Measurements from ENCODE around the gene APC2. TPM values are rescaled to one million over a fixed set of nuclear protein-coding genes. Genes with fewer than 3 reads are reported as not detected.
A peak's percentile ranks its signal among the peaks of the same experiment; 100 is the strongest.

The APC2 gene
- total RNA-seq, 1 donor from 2014 or later = 1.2 TPM

DNA sequence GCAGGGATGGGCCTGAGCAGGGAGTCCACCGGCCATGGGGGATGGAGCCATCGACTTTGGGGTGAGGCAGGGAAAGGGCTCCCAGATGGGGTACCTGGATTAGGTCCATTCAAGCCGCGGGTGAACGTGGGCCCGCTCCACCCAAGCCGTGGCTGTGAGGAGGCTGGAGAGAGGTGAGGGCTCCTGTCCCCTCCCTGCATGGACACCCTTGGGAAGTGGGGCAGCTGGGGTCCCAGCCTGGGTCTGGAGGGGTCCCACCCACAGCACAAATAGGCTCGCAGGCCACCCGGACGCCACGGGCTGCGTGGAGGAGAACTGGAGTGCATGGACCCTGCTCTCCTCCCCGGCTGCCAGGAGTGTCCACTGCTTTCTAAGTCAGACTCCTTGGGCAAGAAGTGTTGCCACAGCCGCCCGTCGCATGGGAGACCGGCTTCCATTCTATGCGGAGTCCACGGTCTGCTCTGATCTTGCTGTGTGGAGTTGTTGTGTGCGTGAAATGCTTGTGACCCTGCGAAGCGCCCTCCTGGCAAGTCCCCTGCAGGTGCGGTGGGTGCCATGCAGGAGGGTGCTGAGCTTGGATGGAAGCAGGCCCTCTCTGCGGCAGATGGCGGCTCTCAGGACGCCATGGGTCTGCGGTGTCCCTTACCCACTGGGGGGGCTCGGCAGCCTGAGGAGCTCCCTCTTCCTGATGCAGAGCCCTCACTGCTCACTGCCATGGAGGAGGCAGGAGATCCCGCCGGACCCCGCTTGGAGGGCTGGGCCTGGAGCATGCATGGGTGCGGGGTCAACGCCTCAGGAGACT, 40.5 kb upstream of the APC2 start:
- DNase-seq (ENCODE audit: extremely low spot score in 2 of 2) = no peak
- Histone ChIP-seq H3K36me3 (no peaks in the 10 kb centered on the region), H3K27me3 (no peaks in the 10 kb centered on the region), H3K9me3 (no peaks in the 10 kb centered on the region), H3K4me3 (peak overlapping the region; percentile 90 to 100), H3K27ac (peak overlapping the region; percentile 91), H3K4me1 (peaks cover 66% of the 10 kb centered on the region)
- TF ChIP-seq CTCF (IDR thresholded peaks at IDR 0.05) (no peak), POLR2A (IDR thresholded peaks at IDR 0.05) (no peak), POLR2AphosphoS5 (IDR thresholded peaks at IDR 0.05; ENCODE audit: insufficient read depth in 1 of 2, low read depth in 1 of 2) (no peak)
- intact Hi-C loops (cut with DNase I) = no loop called here

DNA sequence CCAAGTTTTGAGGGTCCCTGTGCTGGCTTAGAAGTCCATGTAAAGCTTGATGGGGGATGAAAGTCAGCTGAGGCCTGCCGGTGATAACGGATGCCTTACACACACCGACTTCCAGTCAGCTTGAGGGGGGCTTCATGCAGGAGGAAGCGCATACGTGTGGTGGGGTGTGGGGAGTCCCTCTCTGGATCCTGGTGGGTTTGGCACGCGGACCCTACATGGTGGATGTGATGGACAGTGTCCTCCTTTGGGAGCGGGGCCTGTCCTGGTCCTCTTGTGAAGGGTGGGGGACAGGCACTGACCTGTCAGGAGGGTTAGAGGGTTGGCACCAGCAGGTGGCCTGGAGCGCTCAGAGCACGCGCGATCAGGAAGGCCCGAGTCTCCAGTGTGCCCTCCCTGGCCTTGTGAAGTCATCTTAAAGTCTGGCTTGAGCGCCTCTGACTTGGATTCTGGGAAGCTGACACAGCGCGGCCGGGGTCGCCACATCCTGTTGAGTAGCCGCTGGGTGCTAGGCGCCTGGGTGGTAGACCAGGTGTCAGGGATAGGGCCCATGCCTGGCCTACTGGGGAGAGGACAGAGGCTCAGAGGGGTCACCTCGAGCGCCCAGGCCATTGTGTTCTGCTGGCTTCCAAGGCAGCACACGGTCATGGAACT, 39.7 kb upstream of the APC2 start:
- no peaks in the 10 kb centered on the region for H3K9me3 ChIP-seq
- no peak for DNase-seq (ENCODE audit: extremely low spot score in 2 of 2)
- TF ChIP-seq POLR2A (IDR thresholded peaks at IDR 0.05) (no peak), POLR2AphosphoS5 (IDR thresholded peaks at IDR 0.05; ENCODE audit: insufficient read depth in 1 of 2, low read depth in 1 of 2) (peak in 1 of 2 donors; percentile 33), CTCF (IDR thresholded peaks at IDR 0.05) (no peak)
- H3K36me3 ChIP-seq = no peaks in the 10 kb centered on the region
- H3K4me3 ChIP-seq = peak overlapping the region; percentile 90 to 100
- peaks cover 74% of the 10 kb centered on the region for H3K4me1 ChIP-seq
- peak overlapping the region; percentile 45 for H3K27ac ChIP-seq
- intact Hi-C loops (cut with DNase I) = no loop called here
- no peaks in the 10 kb centered on the region for H3K27me3 ChIP-seq

- H3K4me3 ChIP-seq = peak overlapping the region in 1 of 2 donors; percentile 100
- intact Hi-C loops (cut with DNase I) = no loop called here
- no peaks in the 10 kb centered on the region for H3K36me3 ChIP-seq
- TF ChIP-seq POLR2AphosphoS5 (IDR thresholded peaks at IDR 0.05; ENCODE audit: insufficient read depth in 1 of 2, low read depth in 1 of 2) (no peak), POLR2A (IDR thresholded peaks at IDR 0.05) (no peak), CTCF (IDR thresholded peaks at IDR 0.05) (no peak)
- no peaks in the 10 kb centered on the region for H3K9me3 ChIP-seq
- no peak for DNase-seq (ENCODE audit: extremely low spot score in 2 of 2)
- no peaks in the 10 kb centered on the region for H3K27me3 ChIP-seq
- peak overlapping the region; percentile 45 for H3K27ac ChIP-seq
- peaks cover 79% of the 10 kb centered on the region for H3K4me1 ChIP-seq
These were observed 39.1 kb upstream of the APC2 start for GRCh38 chr19:1410789-1411188.

DNA sequence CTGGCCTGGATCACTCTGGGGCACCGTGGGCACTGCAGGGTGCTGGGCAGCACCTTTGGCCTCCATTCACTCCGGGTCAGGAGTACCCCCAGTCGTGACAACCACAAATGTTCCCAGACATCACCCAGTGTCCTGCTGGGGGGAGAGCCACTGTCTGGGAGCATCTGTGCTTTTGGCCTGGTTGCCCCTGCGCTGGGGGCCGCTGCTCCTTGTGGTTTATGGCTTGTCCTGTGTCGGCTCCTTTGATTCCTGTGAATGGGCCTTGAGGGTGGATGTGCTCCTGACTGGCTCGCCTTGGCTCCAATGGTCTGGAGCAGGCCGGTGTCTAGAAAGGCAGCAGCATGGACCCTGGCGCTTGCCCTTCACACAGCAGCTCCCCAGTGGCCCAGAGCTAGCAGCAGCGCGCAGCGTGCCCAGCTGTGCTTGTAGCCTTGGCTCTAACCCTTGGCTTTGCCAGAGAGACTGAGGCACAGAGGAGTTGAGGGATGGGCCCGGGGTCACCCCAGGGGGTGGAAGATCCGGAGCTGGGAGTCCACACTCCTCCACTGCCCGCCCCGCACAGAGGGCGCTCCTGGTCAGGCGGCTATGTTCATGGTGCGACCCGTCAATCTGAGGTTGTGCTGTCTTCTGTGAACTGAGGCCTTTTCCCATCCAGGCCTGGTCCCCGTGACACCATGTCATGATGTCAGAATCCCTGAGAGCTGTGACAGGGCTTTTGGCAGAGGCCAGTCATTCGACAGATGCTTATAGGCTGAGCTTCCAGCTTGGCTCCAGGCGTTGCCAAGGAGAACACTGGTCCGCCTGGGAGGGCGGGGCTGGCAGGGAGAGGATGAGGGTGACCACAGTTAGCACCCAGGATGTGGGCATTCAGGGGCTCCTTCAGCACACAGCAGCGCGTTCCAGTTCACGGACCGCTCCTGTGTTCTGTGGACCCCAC, 38.4 kb upstream of the APC2 start:
- intact Hi-C loops (cut with DNase I) = no loop called here
- DNase-seq (ENCODE audit: extremely low spot score in 2 of 2) = no peak
- Histone ChIP-seq H3K27me3 (no peaks in the 10 kb centered on the region), H3K36me3 (no peaks in the 10 kb centered on the region), H3K9me3 (no peaks in the 10 kb centered on the region), H3K4me3 (no peak overlapping the region), H3K27ac (peak overlapping the region; percentile 45), H3K4me1 (peaks cover 80% of the 10 kb centered on the region)
- TF ChIP-seq CTCF (IDR thresholded peaks at IDR 0.05) = no peak
- no peak for TF ChIP-seq POLR2A (IDR thresholded peaks at IDR 0.05)
- no peak for TF ChIP-seq POLR2AphosphoS5 (IDR thresholded peaks at IDR 0.05; ENCODE audit: insufficient read depth in 1 of 2, low read depth in 1 of 2)
